RWPE1 (cell line): ENCODE results near the gene LMO2.

Source experiments
- CTCF ChIA-PET: fragments of 350-600 bp; sonication (Branson Sonifier 250); formaldehyde crosslinking; extraction: SDS; loops from one replicate; lab custom pipeline; 2021; lab: Yijun Ruan, JAX
- POLR2A ChIA-PET: fragments of 400-600 bp; formaldehyde crosslinking; extraction: SDS; loops from one replicate; lab custom pipeline; 2020; ENCODE audit warnings: antibody characterized with exemption; ENCODE audit not compliant: low non-redundant PET; lab: Yijun Ruan, JAX
- DNase-seq: peaks from one replicate; pipeline ENCODE4 v3.0.0; 2012; ENCODE audit warnings: low spot score
- H3K27ac ChIP-seq: fragments of 450-650 bp; 2 replicates; pipeline ENCODE4 v1.5.1; 2017
- CTCF ChIP-seq: fragments of 450-650 bp; conservative IDR thresholded peaks from 2 replicates; pipeline ENCODE4 v1.5.1; 2017; ENCODE audit warnings: low read depth, mild to moderate bottlenecking

Gene LMO2

DNA sequence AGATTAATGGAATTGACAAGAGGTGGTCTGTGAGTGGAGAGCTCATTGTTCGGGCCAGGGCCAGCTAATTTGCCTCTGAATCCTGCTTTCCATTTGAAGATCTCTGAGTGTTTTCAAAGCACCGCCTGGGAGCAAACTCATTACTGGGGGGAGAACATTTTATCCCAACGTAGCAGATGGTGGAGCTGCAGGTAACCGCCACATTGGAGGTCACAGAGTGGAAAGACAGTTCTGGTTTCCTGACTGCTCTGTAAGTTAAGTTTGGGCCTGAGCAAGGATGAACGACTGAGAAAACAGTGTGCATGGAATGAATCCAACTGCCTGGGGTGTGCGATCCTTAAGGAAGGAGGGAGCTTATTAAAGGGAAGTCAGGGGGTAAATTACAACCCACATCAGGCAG lies 30.5 kb downstream of the LMO2 start:
- POLR2A ChIA-PET = no interaction called here
- no peak overlapping the region for H3K27ac ChIP-seq
- TF ChIP-seq CTCF = no peak
- DNase-seq = no peak
- CTCF ChIA-PET = interaction anchor here (0.6 kb wide), 2 partner anchors 53 to 1537 kb away, joined by 3 to 4 read pairs; no protein-coding TSS in a partner anchor

- H3K27ac ChIP-seq = no peak overlapping the region
- TF ChIP-seq CTCF = no peak
- ChIA-PET CTCF (interaction anchor here (0.6 kb wide), 2 partner anchors 52 to 1538 kb away, joined by 3 to 4 read pairs; no protein-coding TSS in a partner anchor), POLR2A (no interaction called here)
- DNase-seq = no peak
Observed at GRCh38 chr11:33860926-33861325, 30.9 kb downstream of the LMO2 start.

DNA sequence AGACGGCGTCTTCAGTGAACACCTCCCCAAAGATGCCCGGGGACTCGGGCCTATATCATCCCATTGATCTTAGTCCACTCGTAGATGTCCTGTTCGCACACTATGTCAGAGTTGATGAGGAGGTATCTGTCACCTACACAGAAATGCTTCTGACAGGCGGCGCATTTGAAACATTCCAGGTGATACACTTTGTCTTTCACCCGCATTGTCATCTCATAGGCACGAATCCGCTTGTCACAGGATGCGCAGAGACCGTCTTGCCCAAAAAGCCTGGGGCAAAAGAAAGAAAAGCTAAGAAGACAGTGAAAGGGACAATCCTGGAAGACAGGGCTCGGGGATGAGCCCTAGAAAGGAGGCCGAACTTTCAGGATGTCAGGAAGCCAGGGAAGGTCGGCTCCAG lies 32.6 kb downstream of the LMO2 start:
- H3K27ac ChIP-seq = no peak overlapping the region
- CTCF ChIA-PET = interaction anchor here (0.9 to 1.2 kb wide), 2 partner anchors 100 to 112 kb away, joined by 3 to 5 read pairs; no protein-coding TSS in a partner anchor
- no peak for TF ChIP-seq CTCF
- POLR2A ChIA-PET = no interaction called here
- DNase-seq = no peak

DNA sequence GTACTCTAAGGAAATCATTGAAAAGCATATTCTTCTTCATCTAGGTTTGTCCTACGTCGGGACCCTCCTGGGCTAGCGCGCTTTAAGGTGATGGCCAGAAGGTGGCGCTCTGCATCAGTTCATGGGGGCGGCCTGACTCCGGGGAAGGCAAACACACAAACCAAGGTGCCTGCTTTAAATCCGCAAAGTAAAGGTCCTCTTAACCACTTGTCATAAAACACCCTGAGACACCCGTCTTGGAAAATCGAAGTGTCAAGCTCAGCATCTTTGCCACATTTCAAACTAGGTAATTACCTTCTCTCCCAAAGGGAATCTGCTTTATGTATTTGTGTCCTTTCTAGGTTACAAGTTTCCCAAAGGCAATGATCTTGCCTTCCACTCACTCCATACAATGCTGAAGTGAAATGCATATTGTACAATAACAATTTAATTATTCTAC lies 33.9 kb downstream of the LMO2 start:
- no peak overlapping the region for H3K27ac ChIP-seq
- ChIA-PET CTCF (interaction anchor here (0.5 to 2.3 kb wide), 17 partner anchors 8 to 602 kb away, joined by 3 to 22 read pairs (median 4); no protein-coding TSS in a partner anchor), POLR2A (no interaction called here)
- DNase-seq = peak; percentile 64
- peak; percentile 92 for TF ChIP-seq CTCF

DNA sequence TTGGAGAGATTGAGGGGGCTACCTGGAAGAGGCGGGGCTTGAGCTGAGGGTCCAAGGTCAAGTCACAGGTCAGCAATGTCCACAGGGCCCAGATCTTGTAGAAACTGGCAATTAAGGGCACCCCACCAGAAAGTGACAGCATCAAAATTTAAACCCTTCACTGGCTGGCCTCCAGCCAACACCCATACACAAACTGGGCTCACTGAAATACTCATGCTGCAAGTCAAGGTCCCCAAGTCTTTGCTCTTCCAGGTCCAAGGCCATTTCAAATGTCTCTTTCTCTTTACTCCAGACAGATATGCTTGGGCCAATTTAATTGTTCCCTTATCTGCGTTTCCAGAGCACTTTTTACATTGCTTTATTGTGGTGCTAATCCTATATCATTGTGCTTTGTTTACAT lies 36.4 kb downstream of the LMO2 start:
- CTCF ChIA-PET = interaction anchor here (1.1 kb wide), 1 partner anchor 116 kb away, joined by 4 read pairs; no protein-coding TSS in a partner anchor
- no peak for DNase-seq
- H3K27ac ChIP-seq = no peak overlapping the region
- TF ChIP-seq CTCF = no peak
- POLR2A ChIA-PET = no interaction called here

DNA sequence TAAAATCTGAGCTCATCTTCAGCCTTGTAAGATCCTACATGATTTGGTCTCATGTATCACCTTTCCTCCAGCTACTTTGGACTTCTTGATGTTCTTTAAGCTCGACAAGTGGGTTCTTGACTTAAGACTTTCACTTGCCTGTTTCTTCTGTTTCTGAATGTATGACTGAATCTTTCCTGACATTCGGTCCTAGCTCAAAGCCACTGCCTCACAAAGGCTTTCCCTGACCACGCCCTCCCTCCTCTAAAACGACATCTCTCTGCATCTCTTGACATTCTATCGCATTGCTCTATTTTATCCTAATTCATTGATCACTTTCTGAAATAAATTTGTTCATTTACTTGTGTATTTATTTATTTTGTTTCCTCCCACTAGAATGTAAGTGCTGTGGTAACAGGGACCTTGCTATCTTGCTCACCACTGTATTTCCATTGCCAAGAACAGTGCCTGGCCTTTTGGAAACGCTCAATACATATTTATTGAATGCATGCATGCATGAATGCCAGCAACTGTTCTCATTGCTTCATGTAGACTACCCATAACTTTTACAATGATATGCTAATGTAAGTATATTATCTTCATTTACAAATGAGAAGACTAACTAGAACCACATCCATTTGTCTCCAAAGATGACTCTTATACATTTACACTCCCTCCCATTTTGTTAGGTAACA lies 43.0 kb downstream of the LMO2 start:
- DNase-seq = no peak
- TF ChIP-seq CTCF = no peak
- H3K27ac ChIP-seq = no peak overlapping the region
- ChIA-PET CTCF (interaction anchor here (0.6 to 1.1 kb wide), 4 partner anchors 15 to 367 kb away, joined by 3 to 6 read pairs (median 4); no protein-coding TSS in a partner anchor), POLR2A (no interaction called here)
